OCI-LY7 (cell line): ENCODE results near the gene LHX8. TPM values are rescaled to one million over a fixed set of nuclear protein-coding genes. Genes with fewer than 3 reads are reported as not detected.

Experiments used
- BruUV-seq: library from RNA; stranded (reverse); fragments of 400-500 nt; replicated peaks from 2 replicates; lab custom pipeline; 2021; lab: Mats Ljungman, UMichigan
- CTCF ChIA-PET: fragments of 300-600 bp; sonication (Branson Sonifier 250); formaldehyde crosslinking; loops from one replicate; lab custom pipeline; 2022; ENCODE audit warnings: antibody characterized with exemption; ENCODE audit not compliant: unreplicated experiment; lab: Charles Lee
- POLR2A ChIA-PET: fragments of 300-600 bp; sonication (Branson Sonifier 250); formaldehyde crosslinking; loops from one replicate; lab custom pipeline; 2022; ENCODE audit warnings: antibody characterized with exemption; lab: Charles Lee
- DNase-seq: peaks from one replicate; pipeline ENCODE4 v3.0.0-alpha.2; 2015; ENCODE audit warnings: low spot score
- H2AFZ ChIP-seq: fragments of 200-600 bp; sonication (generic), shearing (Covaris generic); 2 replicates; pipeline ENCODE4 v1.6.1; 2014; ENCODE audit warnings: mild to moderate bottlenecking, antibody characterized with exemption, low read length, moderate library complexity
- H3K27ac ChIP-seq: fragments of 200-600 bp; sonication (generic); 2 replicates; pipeline ENCODE4 v1.5.1; 2014; ENCODE audit warnings: mixed run types, low read depth, mild to moderate bottlenecking, moderate library complexity, low read length, inconsistent platforms; ENCODE audit not compliant: poor library complexity, severe bottlenecking
- H3K36me3 ChIP-seq: fragments of 200-600 bp; sonication (generic); 2 replicates; pipeline ENCODE4 v1.6.1; 2014; ENCODE audit warnings: mild to moderate bottlenecking, antibody characterized with exemption, low read length, moderate library complexity, mixed read lengths; ENCODE audit not compliant: insufficient read depth
- H3K4me1 ChIP-seq: fragments of 200-600 bp; sonication (generic); 2 replicates; pipeline ENCODE4 v1.5.1; 2014; ENCODE audit warnings: mild to moderate bottlenecking, low read length; ENCODE audit not compliant: insufficient read depth, poor library complexity, severe bottlenecking
- H3K4me2 ChIP-seq: fragments of 200-600 bp; sonication (generic); 2 replicates; pipeline ENCODE4 v1.6.1; 2014; ENCODE audit warnings: mild to moderate bottlenecking, low read length
- H3K4me3 ChIP-seq: fragments of 200-600 bp; sonication (generic); 2 replicates; pipeline ENCODE4 v1.5.1; 2014; ENCODE audit warnings: mild to moderate bottlenecking, low read depth, low read length; ENCODE audit not compliant: poor library complexity, severe bottlenecking
- H3K79me2 ChIP-seq: fragments of 200-600 bp; sonication (generic); 2 replicates; pipeline ENCODE4 v1.6.1; 2016; ENCODE audit warnings: low read depth, mild to moderate bottlenecking, low read length, moderate library complexity, mixed read lengths; ENCODE audit not compliant: insufficient read depth
- H3K9me2 ChIP-seq: fragments of 200-600 bp; sonication (generic); 2 replicates; pipeline ENCODE4 v1.6.1; 2016; ENCODE audit warnings: mild to moderate bottlenecking, low read length, mixed read lengths; ENCODE audit not compliant: insufficient read depth
- H3K9me3 ChIP-seq: fragments of 200-600 bp; sonication (generic); 2 replicates; pipeline ENCODE4 v1.6.1; 2014; ENCODE audit warnings: mild to moderate bottlenecking, mixed run types, low read length, mixed read lengths
- H4K20me1 ChIP-seq: fragments of 200-600 bp; sonication (generic); 2 replicates; pipeline ENCODE4 v1.6.1; 2014; ENCODE audit warnings: mild to moderate bottlenecking, antibody characterized with exemption, low read length, moderate library complexity, mixed read lengths; ENCODE audit not compliant: insufficient read depth
- CTCF ChIP-seq: fragments of 200-600 bp; sonication (generic); conservative IDR thresholded peaks from 2 replicates; pipeline ENCODE4 v1.5.1; 2014; ENCODE audit warnings: mild to moderate bottlenecking, antibody characterized with exemption, low read length, moderate library complexity, mixed read lengths
- EZH2phosphoT487 ChIP-seq: fragments of 200-600 bp; sonication (generic); IDR thresholded peaks from 2 replicates; pipeline ENCODE4 v1.6.1; 2018; ENCODE audit warnings: low read depth, borderline replicate concordance, mild to moderate bottlenecking, mixed run types, antibody characterized with exemption, low read length, moderate library complexity, mixed read lengths
- intact Hi-C: fragments of 100-400 bp; cut with micrococcal nuclease; formaldehyde crosslinking; loops from one replicate; pipeline ENCODE4 v1.10.0; 2022; ENCODE audit not compliant: unreplicated experiment
- total RNA-seq, 2 experiments: library from RNA; depleted of rRNA in 1 of 2; stranded (reverse); fragments of >200 nt in 1 of 2; shearing (Covaris generic) in 1 of 2; gene quantifications; 2 replicates each; pipeline ENCODE4 v1.2.3, GENCODE V29; 2014 to 2022

The LHX8 gene
- total RNA-seq, 2 experiments from 2014 or later, result not detected

GRCh38 chr1:75087278-75087677 lies 46.9 kb upstream of the LHX8 start:
- intact Hi-C loops, result no loop called here
- POLR2A ChIA-PET, result no interaction called here
- H3K4me1 ChIP-seq, result no peaks in the 10 kb centered on the region

GRCh38 chr1:75092141-75092540 lies 42.0 kb upstream of the LHX8 start:
- Histone ChIP-seq H3K4me1 (no peaks in the 10 kb centered on the region), H3K27ac (no peak overlapping the region), H3K9me2 (no peaks in the 10 kb centered on the region), H3K9me3 (no peaks in the 10 kb centered on the region), H3K4me3 (no peak overlapping the region), H2AFZ (no peak overlapping the region), H3K36me3 (no peaks in the 10 kb centered on the region), H3K4me2 (no peak overlapping the region), H3K79me2 (no peaks in the 10 kb centered on the region), H4K20me1 (no peaks in the 10 kb centered on the region)
- ChIA-PET CTCF (no interaction called here), POLR2A (no interaction called here)
- no peak for DNase-seq
- no TSS peak for BruUV-seq
- TF ChIP-seq EZH2phosphoT487 (no peak), CTCF (no peak)
- intact Hi-C loops, result no loop called here

More at GRCh38 chr1:75087278-75087677, 46.9 kb upstream of the LHX8 start:
- H3K79me2 ChIP-seq, result no peaks in the 10 kb centered on the region
- no peaks in the 10 kb centered on the region for H3K9me3 ChIP-seq
- TF ChIP-seq EZH2phosphoT487, result no peak
- TF ChIP-seq CTCF, result no peak
- no peak overlapping the region for H3K4me3 ChIP-seq
- no peak for DNase-seq
- no peak overlapping the region for H3K4me2 ChIP-seq
- no TSS peak for BruUV-seq
- H3K36me3 ChIP-seq, result no peaks in the 10 kb centered on the region
- no peak overlapping the region for H3K27ac ChIP-seq
- no peaks in the 10 kb centered on the region for H3K9me2 ChIP-seq
- H2AFZ ChIP-seq, result no peak overlapping the region
- CTCF ChIA-PET, result no interaction called here
- H4K20me1 ChIP-seq, result no peaks in the 10 kb centered on the region

- no peaks in the 10 kb centered on the region for H3K79me2 ChIP-seq
- no peaks in the 10 kb centered on the region for H3K9me2 ChIP-seq
- no peak for TF ChIP-seq CTCF
- no peak for TF ChIP-seq EZH2phosphoT487
- no peak overlapping the region for H3K27ac ChIP-seq
- intact Hi-C loops, result no loop called here
- ChIA-PET POLR2A (no interaction called here), CTCF (no interaction called here)
- no peaks in the 10 kb centered on the region for H3K4me1 ChIP-seq
- no peaks in the 10 kb centered on the region for H3K9me3 ChIP-seq
- no peak overlapping the region for H3K4me2 ChIP-seq
- no peaks in the 10 kb centered on the region for H4K20me1 ChIP-seq
- DNase-seq, result no peak
- no peak overlapping the region for H3K4me3 ChIP-seq
- H3K36me3 ChIP-seq, result no peaks in the 10 kb centered on the region
- no peak overlapping the region for H2AFZ ChIP-seq
- no TSS peak for BruUV-seq
Measured at GRCh38 chr1:75097654-75098053, 36.5 kb upstream of the LHX8 start.
